Spleen (tissue), 7 donors: ENCODE results near the gene CRTC2.

Experiments
- CTCF ChIP-seq, 11 experiments: fragments of 200-600 bp in 7 of 11; fragments of 450-650 bp in 4 of 11; sonication (generic) in 4 of 11; IDR thresholded peaks in 8 of 11; conservative IDR thresholded peaks in 3 of 11; 1 replicate in 7 of 11; 2 replicates in 4 of 11; pipeline versions ENCODE4 v1.4.0 to v1.8.0; 2016 to 2021; ENCODE audit warnings: antibody characterized with exemption in 11 of 11, inconsistent platforms in 4 of 11, mild to moderate bottlenecking in 1 of 11
- POLR2A ChIP-seq, 3 donors: fragments of 450-650 bp; IDR thresholded peaks; one replicate each; pipeline ENCODE4 v1.5.1; 2017; ENCODE audit warnings: antibody characterized with exemption in 3 of 3, mild to moderate bottlenecking in 1 of 3
- donor health status: DM: no; HTN: no; CAD: no; lungs with moderate emphysema.
- donor health status: DM: no; HTN: no; CAD: no.
- donor health status: DM: no; HTN: no; CAD: no.

GRCh38 chr1:153899509-153899908 is 58.9 kb downstream of the CRTC2 start:
- TF ChIP-seq CTCF (IDR thresholded peaks at IDR 0.05 in 8 of 11, conservative IDR thresholded peaks at IDR 0.05 in 3 of 11), result no peak
- TF ChIP-seq POLR2A (IDR thresholded peaks at IDR 0.05), result no peak
